Stimulated activated CD8-positive, alpha-beta memory T cell treated with anti-CD3 and anti-CD28 coated beads, Interleukin-7, amount 100 ng/mL, for 1 hour (primary cell): ENCODE measurements around the gene OCA2.
A peak's percentile ranks its signal among the peaks of the same experiment; 100 is the strongest.
"Not testable (repeated sequence)": the region's sequence is repeated elsewhere in the genome, so short reads cannot be mapped to it uniquely, and the experiment has no call there.

Experiments used
- DNase-seq, 2 donors: peaks; one replicate each; pipeline ENCODE4 v3.0.0-alpha.2; 2020; ENCODE audit warnings: low read depth in 2 of 2

The OCA2 gene

DNA sequence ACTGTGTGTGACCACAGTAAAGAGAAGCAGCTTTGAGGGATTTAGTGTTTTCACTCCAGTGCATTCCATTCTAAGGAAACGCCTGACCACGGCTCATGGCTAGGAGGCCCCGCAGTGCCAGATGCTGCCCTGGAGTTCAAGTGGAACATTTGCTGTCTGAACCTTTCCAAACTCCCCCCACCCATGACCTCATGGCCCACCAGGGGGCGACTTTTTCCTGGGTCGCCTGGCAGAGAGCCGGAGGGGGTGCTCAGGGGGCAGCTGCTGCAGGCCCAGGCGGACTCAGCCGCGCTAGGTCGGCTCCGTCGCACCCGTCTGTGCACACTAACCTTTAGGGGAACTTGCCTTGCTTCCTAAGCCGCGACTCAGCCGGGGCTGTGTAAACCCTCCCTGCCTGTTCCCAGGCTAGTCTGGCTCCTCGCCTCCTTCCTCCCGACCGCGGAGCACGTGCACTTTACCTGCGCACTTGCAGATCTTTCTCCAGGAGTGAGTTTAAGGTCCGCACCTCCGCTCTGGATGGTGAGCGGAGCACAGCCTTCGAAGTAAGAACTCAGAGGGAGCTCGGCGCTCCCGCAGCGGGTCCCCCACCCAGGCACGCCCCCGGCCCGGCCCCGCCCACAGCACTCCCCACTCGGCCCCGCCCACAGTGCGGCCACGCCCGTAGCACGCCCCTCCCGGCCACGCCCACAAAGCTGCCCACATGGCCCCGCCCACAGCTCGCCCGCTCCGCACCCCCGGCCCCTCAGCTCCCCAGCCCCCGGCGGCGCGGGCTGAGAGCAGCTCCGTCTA lies at the start of gene OCA2:
Gene OCA2, minus strand, starts transcription at position 550 of the 789 bp plus-strand sequence. CDS start 17,441 bp downstream, outside the sequence.
- DNase-seq: peak in 1 of 2 donors; percentile 56

DNA sequence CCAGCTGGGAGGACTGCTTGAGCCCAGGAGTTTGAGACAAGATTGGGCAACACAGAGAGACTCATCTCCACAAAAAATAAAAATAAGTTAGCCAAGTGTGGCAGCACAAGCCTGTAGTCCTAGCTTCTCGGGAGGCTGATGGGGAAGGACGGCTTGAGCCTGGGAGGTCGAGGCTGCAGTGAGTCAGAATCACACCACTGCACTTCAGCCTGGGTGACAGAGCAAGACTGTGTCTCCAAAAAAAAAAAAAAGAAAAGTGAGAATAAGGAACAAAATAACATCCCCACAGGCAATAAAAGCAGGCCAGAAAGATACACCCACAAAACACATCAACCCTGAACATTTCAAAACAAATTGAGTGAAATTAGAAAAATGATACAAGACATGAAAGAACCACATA lies 48.7 kb upstream of the OCA2 start:
- no peak for DNase-seq

- DNase-seq: not testable (repeated sequence)
These were observed 46.3 kb upstream of the OCA2 start for GRCh38 chr15:28145419-28145818.

DNA sequence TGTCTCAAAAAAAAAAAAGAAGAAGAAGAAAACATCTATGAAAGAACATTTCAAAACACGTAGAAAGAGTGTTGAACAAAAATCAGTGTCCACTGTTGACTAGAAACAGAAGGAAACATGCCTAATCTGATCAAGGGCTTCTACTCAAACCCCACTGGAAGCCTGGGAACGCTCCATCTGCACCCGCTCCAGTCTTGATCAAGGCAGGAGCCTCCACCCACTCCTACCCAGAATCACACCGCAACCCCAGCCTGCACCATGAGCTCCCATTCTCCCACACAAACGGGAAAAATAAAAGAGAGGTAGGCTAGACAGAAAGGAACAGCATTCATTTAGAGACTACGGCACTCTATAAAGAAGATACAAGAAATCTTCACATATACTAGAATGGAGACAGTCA lies 40.9 kb upstream of the OCA2 start:
- DNase-seq: no peak

- not testable (repeated sequence) for DNase-seq
These were observed 38.4 kb upstream of the OCA2 start for GRCh38 chr15:28137408-28138039.

DNA sequence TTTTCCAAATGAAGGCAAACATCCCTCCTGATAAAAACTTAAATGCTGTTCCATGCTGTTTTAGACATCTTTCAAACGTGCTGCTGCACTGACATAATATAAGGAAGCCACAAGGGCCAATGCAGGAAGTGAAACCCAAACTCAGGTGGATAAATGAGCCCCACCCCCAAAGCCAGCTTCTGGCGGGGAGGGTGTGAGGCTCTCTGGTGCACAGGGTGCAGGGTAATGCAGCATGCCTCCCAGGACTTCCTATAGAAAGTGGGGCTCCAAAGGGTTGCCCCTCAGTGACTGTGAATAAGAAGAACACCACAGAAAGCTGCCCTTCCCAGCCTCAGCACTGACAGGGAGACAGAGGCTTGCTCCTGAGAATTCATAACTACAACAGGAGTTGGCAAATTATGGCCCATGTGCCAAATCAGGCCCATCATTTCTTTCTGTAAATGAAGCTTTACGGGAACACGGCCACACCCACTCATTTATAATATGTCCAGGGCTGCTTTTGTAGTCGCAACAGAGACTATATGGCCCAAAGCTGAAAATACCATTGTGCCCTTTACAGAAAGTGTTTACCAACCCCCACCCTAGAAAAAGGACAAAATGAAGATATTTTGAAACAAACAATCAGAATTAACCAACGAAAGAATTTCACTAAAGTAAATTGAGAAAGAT lies 37.3 kb upstream of the OCA2 start:
- DNase-seq: not testable (repeated sequence)

GRCh38 chr15:28133281-28133680 lies 34.2 kb upstream of the OCA2 start:
- DNase-seq: no peak

DNA sequence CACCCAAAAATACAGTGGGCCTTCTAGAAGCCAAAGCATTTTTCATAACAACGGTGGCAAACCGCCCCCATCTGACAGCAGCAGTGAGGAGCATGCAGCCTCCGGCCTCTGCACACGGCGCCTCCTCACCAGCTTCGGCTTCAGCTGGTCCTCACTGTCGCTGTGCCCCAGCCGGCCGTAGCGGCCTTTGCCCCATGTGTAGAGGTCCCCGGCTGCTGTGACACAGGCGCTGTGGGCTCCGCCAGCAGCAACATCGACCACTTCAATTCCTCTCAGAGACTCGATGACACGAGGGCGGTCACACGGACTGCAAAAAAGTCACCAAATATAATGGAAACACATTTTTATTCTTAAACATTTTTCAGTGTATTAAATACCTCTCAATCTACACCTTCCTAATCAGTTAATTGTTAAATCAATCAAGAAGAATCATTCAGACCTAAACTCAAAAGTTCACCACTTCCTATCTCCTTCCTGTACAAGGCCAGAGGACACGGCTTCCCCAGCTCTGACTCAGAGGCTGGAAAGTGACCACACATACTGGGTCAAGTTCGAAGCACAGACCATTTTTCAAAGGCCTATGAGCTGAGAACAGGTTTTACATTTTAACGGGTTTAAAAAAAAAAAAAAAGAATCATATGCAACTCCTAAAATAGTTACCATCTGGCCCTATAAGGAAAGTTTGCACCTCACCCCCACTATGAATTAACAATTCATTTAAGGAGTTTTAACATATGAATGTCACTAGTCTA lies 33.6 kb upstream of the OCA2 start:
- DNase-seq: no peak

GRCh38 chr15:28131946-28132345 lies 32.8 kb upstream of the OCA2 start:
- no peak for DNase-seq

GRCh38 chr15:28131400-28131799 lies 32.3 kb upstream of the OCA2 start:
- DNase-seq: no peak

DNA sequence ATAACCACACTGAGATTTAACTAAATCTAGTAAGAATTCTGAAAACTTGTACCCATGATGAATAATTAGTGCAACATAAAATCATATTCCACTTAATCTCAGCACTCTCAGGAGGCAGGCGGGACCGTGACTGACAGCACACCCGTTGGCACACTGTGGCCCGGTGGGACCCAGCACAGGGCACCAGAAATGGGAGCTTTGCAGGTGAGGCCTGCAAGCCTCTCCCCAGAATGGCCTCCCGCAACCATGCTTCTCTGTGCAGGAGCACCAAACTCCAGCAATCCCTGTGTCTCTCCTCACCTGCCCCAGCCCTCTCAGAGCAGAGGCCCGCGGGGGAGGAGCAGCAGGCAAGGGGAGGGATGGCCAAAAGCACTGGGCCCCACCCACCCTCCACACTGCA lies 31.5 kb upstream of the OCA2 start:
- no peak for DNase-seq

DNA sequence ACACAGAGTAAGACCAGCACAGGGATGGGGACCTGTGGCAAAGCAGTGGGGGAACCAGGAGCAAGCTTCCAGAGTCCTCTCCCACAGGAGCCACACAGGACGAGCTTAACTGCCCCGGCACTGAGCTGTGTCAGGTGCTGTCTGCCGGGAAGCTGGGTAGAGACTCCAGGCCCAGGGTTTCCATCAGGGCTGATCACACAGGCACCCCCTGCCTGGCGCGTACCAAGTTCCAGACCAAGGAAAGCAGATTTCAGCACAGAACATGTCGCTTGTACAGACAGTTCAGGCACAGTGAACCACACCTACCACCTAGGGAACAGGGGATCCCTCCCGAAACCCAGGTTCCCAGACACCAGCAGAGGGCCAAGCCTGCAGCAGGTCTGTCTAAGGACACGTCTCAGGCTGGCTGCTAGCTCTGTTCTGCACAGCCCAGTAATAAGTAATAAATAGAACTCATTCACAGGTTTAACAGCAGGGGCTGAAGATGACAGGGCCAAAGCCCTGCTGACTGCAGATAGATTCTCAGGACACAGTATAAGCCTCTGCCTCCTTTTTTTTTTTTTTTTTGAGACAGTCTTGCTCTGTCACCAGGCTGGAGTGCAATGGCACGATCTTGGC lies 30.2 kb upstream of the OCA2 start:
- no peak for DNase-seq

- DNase-seq: no peak
These were observed 28.9 kb upstream of the OCA2 start for GRCh38 chr15:28128031-28128430.

DNA sequence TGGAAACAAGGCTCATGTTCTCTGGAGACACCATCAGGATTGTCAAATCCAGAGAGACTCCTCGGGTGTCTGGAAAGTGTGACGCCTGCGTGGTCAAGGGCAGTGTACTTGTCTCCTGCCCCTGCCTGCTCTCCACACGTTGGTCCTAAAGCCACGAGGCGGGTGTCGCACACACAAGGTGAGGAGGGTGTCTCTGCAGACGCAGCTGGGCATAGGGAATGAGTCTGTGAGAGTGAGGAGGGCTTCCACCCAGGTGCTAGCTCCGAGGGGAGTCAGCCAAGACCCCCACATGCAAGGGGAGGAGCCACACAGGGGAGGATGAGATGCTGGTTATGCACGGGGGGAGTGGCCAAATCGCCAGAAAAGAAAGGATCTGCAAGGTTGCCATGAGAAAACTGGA lies 27.9 kb upstream of the OCA2 start:
- DNase-seq: no peak

- no peak for DNase-seq
These were observed 26.8 kb upstream of the OCA2 start for GRCh38 chr15:28125673-28126651.

DNA sequence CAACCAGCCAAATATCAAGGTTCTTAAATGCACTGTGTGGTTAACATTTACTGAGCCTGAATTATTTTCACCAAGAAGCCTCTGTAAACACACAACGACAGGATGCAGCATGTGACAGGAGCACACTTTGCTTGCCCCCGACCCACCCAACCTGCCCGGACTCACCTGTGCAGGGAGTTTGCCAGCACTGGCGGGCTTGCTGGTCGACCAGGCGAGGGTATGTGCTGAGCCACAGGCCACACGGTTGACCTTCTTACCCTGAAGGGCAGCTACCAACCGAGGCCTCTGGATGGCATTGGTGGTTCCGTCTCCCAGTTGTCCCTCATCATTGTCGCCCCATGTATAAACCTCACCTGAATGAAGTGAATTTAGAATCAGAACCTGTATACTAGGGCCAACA lies 25.7 kb upstream of the OCA2 start:
- no peak for DNase-seq

- peak; percentile 13 to 38 for DNase-seq
These were observed 24.4 kb upstream of the OCA2 start for GRCh38 chr15:28123408-28124023.

DNA sequence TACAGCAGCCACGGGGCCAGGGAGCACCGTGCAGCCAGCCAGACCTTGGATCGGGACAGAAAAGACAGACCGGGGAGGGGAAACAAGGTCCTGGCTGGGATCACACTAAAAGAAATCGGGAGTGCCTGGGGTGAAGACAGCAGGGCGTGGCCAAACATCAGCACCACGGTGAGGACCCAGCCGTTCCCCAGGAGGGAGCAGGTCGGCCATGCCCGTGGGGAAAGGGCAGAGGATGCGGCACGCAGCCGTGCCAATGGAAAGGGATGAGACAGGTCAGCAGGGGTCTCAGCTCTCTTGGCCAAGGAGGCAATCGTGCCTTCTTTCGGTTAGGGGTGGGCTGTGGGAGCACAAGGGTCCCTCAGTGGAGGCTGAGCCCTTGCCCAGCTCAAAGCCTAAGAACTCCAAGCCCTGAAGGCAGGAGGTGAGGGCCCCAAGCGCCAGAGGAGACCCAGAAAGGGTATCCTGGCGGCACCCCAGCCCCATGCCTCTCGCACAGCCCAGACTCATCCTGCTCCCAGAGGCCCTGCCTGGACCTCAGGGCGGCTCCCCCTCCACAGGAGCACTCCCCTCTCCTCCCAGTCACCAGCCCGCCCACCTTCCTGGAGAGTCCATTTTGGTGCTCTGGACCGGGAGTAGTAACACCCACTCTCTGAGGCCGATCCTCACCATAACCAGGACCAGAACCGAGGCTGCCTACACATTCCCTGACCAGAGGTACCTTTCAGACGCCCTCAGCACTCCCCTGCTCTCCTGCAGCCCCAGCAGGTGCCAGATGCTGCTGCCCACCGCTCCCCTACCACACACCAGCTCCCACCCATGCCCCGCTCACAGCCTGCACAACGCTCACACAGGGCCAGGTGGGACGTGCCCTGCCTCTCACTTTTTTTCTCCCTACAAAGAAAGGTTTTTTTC lies 23.2 kb upstream of the OCA2 start:
- no peak for DNase-seq

DNA sequence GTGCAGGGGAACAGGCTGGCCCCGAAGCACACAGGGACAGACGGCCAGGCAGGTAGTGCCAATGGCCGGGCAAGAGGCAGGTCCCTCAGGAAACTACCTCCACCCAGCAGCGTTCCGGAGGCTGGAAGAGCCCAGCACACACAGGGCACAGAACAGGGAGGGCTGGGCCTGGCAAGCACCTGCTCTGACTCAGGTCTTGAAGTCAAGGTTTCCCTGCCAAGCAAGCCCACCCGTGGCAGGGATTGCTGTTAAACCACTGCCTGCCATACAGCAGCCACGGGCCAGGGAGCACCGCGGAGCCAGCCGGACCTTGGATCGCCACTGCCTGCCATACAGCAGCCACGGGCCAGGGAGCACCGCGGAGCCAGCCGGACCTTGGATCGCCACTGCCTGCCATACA lies 22.5 kb upstream of the OCA2 start:
- DNase-seq: not testable (repeated sequence)
